Suprapubic skin (tissue), 3 donors: ENCODE results near the gene CHRNE.

ENCODE experiments used
- POLR2A ChIP-seq, 2 donors: fragments of 450-650 bp; IDR thresholded peaks; one replicate each; pipeline ENCODE4 v1.6.1; 2017; ENCODE audit warnings: antibody characterized with exemption in 2 of 2, mild to moderate bottlenecking in 2 of 2, moderate library complexity in 2 of 2
- TF ChIP-seq, protein P1 (sequence below), 2 donors: fragments of 200-600 bp in 1 of 2; fragments of 450-650 bp in 1 of 2; sonication (generic) in 1 of 2; IDR thresholded peaks; one replicate each; pipeline ENCODE4 v1.5.1; 2016 to 2019; ENCODE audit warnings: antibody characterized with exemption in 2 of 2, mild to moderate bottlenecking in 1 of 2, moderate library complexity in 1 of 2

DNA sequence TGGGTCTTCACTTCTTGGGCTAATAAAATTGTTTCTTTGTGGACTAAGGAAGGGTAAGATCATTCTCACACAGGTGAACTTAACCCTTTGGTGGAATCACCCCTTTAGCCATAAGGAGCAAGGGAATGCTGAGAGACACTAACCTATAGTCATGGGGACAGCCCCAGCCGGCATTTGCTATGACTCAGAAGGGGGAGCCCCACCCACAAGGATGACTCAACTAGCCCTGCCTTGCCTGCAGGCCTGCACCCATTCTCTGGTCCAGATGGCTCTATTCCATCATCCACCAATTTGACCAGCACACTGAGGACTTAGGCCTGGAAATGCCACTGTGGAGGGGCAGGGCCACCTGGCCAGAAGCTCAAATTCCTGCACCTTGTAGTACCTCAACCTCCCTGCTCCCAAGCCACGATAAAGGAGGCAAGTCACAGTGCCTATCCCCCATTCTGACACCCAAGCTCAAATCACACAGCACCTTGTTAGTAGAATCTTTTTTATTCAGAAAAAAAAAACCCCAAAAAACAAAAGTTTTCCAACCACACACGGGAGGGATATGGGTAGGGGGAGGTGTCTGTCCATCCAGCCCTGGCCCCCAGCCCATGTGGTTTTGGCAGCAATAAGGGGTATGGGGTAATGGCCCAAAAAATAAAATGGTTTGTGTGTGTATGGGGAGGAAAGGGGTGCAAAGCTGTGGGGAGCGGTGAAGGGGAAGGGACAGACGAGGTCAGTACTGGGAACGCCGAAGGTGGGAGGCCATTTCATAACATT is 42.5 kb upstream of the CHRNE start:
- TF ChIP-seq, protein P1, sequence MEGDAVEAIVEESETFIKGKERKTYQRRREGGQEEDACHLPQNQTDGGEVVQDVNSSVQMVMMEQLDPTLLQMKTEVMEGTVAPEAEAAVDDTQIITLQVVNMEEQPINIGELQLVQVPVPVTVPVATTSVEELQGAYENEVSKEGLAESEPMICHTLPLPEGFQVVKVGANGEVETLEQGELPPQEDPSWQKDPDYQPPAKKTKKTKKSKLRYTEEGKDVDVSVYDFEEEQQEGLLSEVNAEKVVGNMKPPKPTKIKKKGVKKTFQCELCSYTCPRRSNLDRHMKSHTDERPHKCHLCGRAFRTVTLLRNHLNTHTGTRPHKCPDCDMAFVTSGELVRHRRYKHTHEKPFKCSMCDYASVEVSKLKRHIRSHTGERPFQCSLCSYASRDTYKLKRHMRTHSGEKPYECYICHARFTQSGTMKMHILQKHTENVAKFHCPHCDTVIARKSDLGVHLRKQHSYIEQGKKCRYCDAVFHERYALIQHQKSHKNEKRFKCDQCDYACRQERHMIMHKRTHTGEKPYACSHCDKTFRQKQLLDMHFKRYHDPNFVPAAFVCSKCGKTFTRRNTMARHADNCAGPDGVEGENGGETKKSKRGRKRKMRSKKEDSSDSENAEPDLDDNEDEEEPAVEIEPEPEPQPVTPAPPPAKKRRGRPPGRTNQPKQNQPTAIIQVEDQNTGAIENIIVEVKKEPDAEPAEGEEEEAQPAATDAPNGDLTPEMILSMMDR (IDR thresholded peaks at IDR 0.05) = no peak
- TF ChIP-seq POLR2A (IDR thresholded peaks at IDR 0.05) = no peak
